ENCODE measurements around the gene AP5Z1. TPM values are rescaled to one million over a fixed set of nuclear protein-coding genes. Genes with fewer than 3 reads are reported as not detected.

AP5Z1 gene
- total RNA-seq, 1 experiment from 2014 or later: 38.3 TPM

GRCh38 chr7:4834601-4835397 lies 59.4 kb downstream of the AP5Z1 start:
- no peak overlapping the region for H3K4ac ChIP-seq (ENCODE audit: low read depth, low read length)
- H2BK5ac ChIP-seq (ENCODE audit: insufficient read length, low read length): no peak overlapping the region
- H3K27ac Mint-ChIP-seq: no peak overlapping the region
- no peak for DNase-seq
- no peak overlapping the region for H2AK5ac ChIP-seq (ENCODE audit: insufficient read length, low read length)
- H4K20me1 ChIP-seq (ENCODE audit: control insufficient read depth, insufficient read depth, insufficient read length): no peaks in the 10 kb centered on the region
- no peaks in the 10 kb centered on the region for H3K9me3 Mint-ChIP-seq
- no peak overlapping the region for H3K23ac ChIP-seq (ENCODE audit: insufficient read length, low read depth, low read length)
- no peak overlapping the region for H2BK20ac ChIP-seq (ENCODE audit: low read depth, low read length, poor library complexity, severe bottlenecking)
- H3K27me3 ChIP-seq (ENCODE audit: insufficient read depth, low read length): no peaks in the 10 kb centered on the region
- peaks cover 0 to 3% (median 3%) of the 10 kb centered on the region in 3 experiments; a peak in 1 of 7 replicates for H3K36me3 Mint-ChIP-seq (ENCODE audit: insufficient read depth in 1 of 3, low read depth in 3 of 3)
- no peak overlapping the region for H4K8ac ChIP-seq (replicated peaks; ENCODE audit: insufficient read length, low read depth, low read length)
- no peak overlapping the region for H4K91ac ChIP-seq (ENCODE audit: insufficient read length, low read depth, low read length)
- no peaks in the 10 kb centered on the region; the same call in 1 of the 2 replicates for H3K27me3 Mint-ChIP-seq (ENCODE audit: low read depth)
- H3K14ac ChIP-seq (ENCODE audit: insufficient read depth, low read length): no peak overlapping the region
- no peaks in the 10 kb centered on the region for H3K4me1 ChIP-seq (ENCODE audit: insufficient read depth, low read length)
- H2BK12ac ChIP-seq (ENCODE audit: insufficient read length, low read depth, low read length): no peak overlapping the region
- H3K18ac ChIP-seq (ENCODE audit: insufficient read length, low read depth, low read length): no peak overlapping the region
- no peak overlapping the region for H2BK120ac ChIP-seq (ENCODE audit: low read depth, low read length, poor library complexity, severe bottlenecking)
- no peaks in the 10 kb centered on the region for H3K23me2 ChIP-seq (ENCODE audit: insufficient read length, low read depth, low read length, poor library complexity, severe bottlenecking)
- no peaks in the 10 kb centered on the region for H3K79me1 ChIP-seq (ENCODE audit: insufficient read depth, low read depth, low read length, poor library complexity, severe bottlenecking)
- H3K9ac ChIP-seq (ENCODE audit: extremely low read depth, insufficient read length, low read length): no peak overlapping the region
- peaks cover 3 to 13% of the 10 kb centered on the region in 2 experiments for H3K4me1 Mint-ChIP-seq
- H2AFZ ChIP-seq (ENCODE audit: low read length): no peak overlapping the region
- no CpG with 5 or more reads among the region's 60 CpGs for WGBS (ENCODE audit: extremely low coverage, insufficient read length, low lambda C conversion rate)
- H3K79me2 ChIP-seq (ENCODE audit: insufficient read depth, low read length): no peaks in the 10 kb centered on the region
- H3K27ac ChIP-seq (ENCODE audit: insufficient read length, low read depth, low read length): no peak overlapping the region
- H2BK15ac ChIP-seq (ENCODE audit: low read depth, low read length): no peak overlapping the region
- H3K4me3 Mint-ChIP-seq: no peak overlapping the region; a peak in 1 of 5 replicates
- H3K9me3 ChIP-seq (ENCODE audit: control insufficient read depth, low read depth, low read length): no peaks in the 10 kb centered on the region
- H3K4me2 ChIP-seq (ENCODE audit: insufficient read depth, insufficient read length, low read length): no peak overlapping the region
- no peak overlapping the region for H3K56ac ChIP-seq (ENCODE audit: insufficient read length, low read depth, low read length)
- no peak overlapping the region for H4K5ac ChIP-seq (ENCODE audit: insufficient read length, low read depth, low read length)
- H3T11ph ChIP-seq (ENCODE audit: low read length): no peak overlapping the region
- no peak for TF ChIP-seq CTCF (conservative IDR thresholded peaks at IDR 0.05)

Data from H9 (cell line).